Fibroblast of lung (primary cell): ENCODE results near the gene PRPSAP1. TPM values are rescaled to one million over a fixed set of nuclear protein-coding genes. Genes with fewer than 3 reads are reported as not detected.
A peak's percentile ranks its signal among the peaks of the same experiment; 100 is the strongest.
"Not testable (repeated sequence)": the region's sequence is repeated elsewhere in the genome, so short reads cannot be mapped to it uniquely, and the experiment has no call there.

ENCODE experiments used
- DNase-seq, 2 donors: peaks; one replicate each; pipeline versions ENCODE4 v3.0.0 to v3.0.0-alpha.2; 2010; ENCODE audit warnings: low read depth in 2 of 2
- H2AFZ ChIP-seq: 2 replicates; pipeline ENCODE4 v1.5.1; 2012; ENCODE audit warnings: low read length, control low read depth, inconsistent platforms
- H3K27ac ChIP-seq: 2 replicates; pipeline ENCODE4 v1.5.1; 2011; ENCODE audit warnings: low read length, control low read depth; ENCODE audit not compliant: insufficient read depth
- H3K27me3 ChIP-seq: 2 replicates; pipeline ENCODE4 v1.5.1; 2011; ENCODE audit warnings: mild to moderate bottlenecking, low read length; ENCODE audit not compliant: control insufficient read depth, insufficient read depth
- H3K36me3 ChIP-seq: 2 replicates; pipeline ENCODE4 v1.5.1; 2011; ENCODE audit warnings: low read length; ENCODE audit not compliant: control insufficient read depth, insufficient read depth
- H3K4me1 ChIP-seq: 2 replicates; pipeline ENCODE4 v1.5.1; 2011; ENCODE audit warnings: low read length; ENCODE audit not compliant: control insufficient read depth, insufficient read depth; ENCODE audit errors: extremely low read depth
- H3K4me2 ChIP-seq: 2 replicates; pipeline ENCODE4 v1.5.1; 2011; ENCODE audit warnings: low read length, control low read depth; ENCODE audit not compliant: insufficient read depth; ENCODE audit errors: extremely low read depth
- H3K4me3 ChIP-seq, 4 experiments: fragments of 200-600 bp in 1 of 4; sonication (generic) in 1 of 4; replicated peaks in 1 of 4; 2 replicates each; pipeline ENCODE4 v1.5.1; 2011 to 2016; ENCODE audit warnings: low read length in 4 of 4, low read depth in 3 of 4, mild to moderate bottlenecking in 3 of 4, control low read depth in 2 of 4, inconsistent platforms in 1 of 4, mixed read lengths in 1 of 4; ENCODE audit not compliant: insufficient read depth in 1 of 4; ENCODE audit errors: control extremely low read depth in 1 of 4
- H3K79me2 ChIP-seq: 2 replicates; pipeline ENCODE4 v1.5.1; 2012; ENCODE audit warnings: mild to moderate bottlenecking, low read length, inconsistent platforms; ENCODE audit not compliant: control insufficient read depth, insufficient read depth
- H3K9ac ChIP-seq: 2 replicates; pipeline ENCODE4 v1.5.1; 2011; ENCODE audit warnings: mild to moderate bottlenecking, low read length, control low read depth; ENCODE audit not compliant: insufficient read depth
- H3K9me3 ChIP-seq: 2 replicates; pipeline ENCODE4 v1.5.1; 2012; ENCODE audit warnings: low read depth, low read length; ENCODE audit not compliant: control insufficient read depth, insufficient read depth
- H4K20me1 ChIP-seq: 2 replicates; pipeline ENCODE4 v1.5.1; 2011; ENCODE audit warnings: low read length; ENCODE audit not compliant: control insufficient read depth, insufficient read depth; ENCODE audit errors: extremely low read depth
- EZH2 ChIP-seq: IDR thresholded peaks from 2 replicates; pipeline ENCODE4 v1.5.1; 2012; ENCODE audit warnings: low read length, control low read depth, mild to moderate bottlenecking; ENCODE audit errors: missing control alignments
- polyA plus RNA-seq, 2 donors: library from polyadenylated mRNA; depleted of rRNA in 1 of 2; stranded (reverse) in 1 of 2; unstranded in 1 of 2; fragments of >200 nt; gene quantifications; 2 replicates each; pipeline ENCODE4 v1.2.1, GENCODE V29; 2011 to 2012; ENCODE audit warnings: missing spikeins in 1 of 2
- total RNA-seq: library from RNA; depleted of rRNA; stranded (reverse); fragments of >200 nt; gene quantifications from 2 replicates; pipeline ENCODE4 v1.2.1, GENCODE V29; 2014
- TF ChIP-seq, protein P1 (sequence below), 2 donors: IDR thresholded peaks in 1 of 2; conservative IDR thresholded peaks in 1 of 2; 1 replicate in 1 of 2; 2 replicates in 1 of 2; pipeline ENCODE4 v1.5.1; 2011 to 2012; ENCODE audit warnings: low read length in 2 of 2, control low read depth in 1 of 2, inconsistent platforms in 1 of 2, low read depth in 1 of 2, mild to moderate bottlenecking in 1 of 2

Gene PRPSAP1
- total and polyA plus RNA-seq, 2 donors (not counting 1 experiment from before 2014, with no cell fraction given): 32.7 to 56.9 TPM

- no peaks in the 10 kb centered on the region for H3K9me3 ChIP-seq
- no peak for DNase-seq
- no peaks in the 10 kb centered on the region for H3K79me2 ChIP-seq
- H3K4me3 ChIP-seq: no peak overlapping the region
- no peak overlapping the region for H3K9ac ChIP-seq
- no peak overlapping the region for H3K27ac ChIP-seq
- H3K4me2 ChIP-seq: no peak overlapping the region
- no peak overlapping the region for H2AFZ ChIP-seq
- H3K27me3 ChIP-seq: no peaks in the 10 kb centered on the region
- TF ChIP-seq EZH2: no peak
- TF ChIP-seq, protein P1, sequence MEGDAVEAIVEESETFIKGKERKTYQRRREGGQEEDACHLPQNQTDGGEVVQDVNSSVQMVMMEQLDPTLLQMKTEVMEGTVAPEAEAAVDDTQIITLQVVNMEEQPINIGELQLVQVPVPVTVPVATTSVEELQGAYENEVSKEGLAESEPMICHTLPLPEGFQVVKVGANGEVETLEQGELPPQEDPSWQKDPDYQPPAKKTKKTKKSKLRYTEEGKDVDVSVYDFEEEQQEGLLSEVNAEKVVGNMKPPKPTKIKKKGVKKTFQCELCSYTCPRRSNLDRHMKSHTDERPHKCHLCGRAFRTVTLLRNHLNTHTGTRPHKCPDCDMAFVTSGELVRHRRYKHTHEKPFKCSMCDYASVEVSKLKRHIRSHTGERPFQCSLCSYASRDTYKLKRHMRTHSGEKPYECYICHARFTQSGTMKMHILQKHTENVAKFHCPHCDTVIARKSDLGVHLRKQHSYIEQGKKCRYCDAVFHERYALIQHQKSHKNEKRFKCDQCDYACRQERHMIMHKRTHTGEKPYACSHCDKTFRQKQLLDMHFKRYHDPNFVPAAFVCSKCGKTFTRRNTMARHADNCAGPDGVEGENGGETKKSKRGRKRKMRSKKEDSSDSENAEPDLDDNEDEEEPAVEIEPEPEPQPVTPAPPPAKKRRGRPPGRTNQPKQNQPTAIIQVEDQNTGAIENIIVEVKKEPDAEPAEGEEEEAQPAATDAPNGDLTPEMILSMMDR (conservative IDR thresholded peaks at IDR 0.05 in 1 of 2, IDR thresholded peaks at IDR 0.05 in 1 of 2; ENCODE audit: low read depth in 1 of 2, low read length in 2 of 2): peak in 1 of 2 donors; percentile 35
- no peaks in the 10 kb centered on the region for H4K20me1 ChIP-seq
- no peaks in the 10 kb centered on the region for H3K36me3 ChIP-seq
- peaks cover 13% of the 10 kb centered on the region for H3K4me1 ChIP-seq
These were observed 11.7 kb upstream of the PRPSAP1 start for GRCh38 chr17:76365256-76365903.

DNA sequence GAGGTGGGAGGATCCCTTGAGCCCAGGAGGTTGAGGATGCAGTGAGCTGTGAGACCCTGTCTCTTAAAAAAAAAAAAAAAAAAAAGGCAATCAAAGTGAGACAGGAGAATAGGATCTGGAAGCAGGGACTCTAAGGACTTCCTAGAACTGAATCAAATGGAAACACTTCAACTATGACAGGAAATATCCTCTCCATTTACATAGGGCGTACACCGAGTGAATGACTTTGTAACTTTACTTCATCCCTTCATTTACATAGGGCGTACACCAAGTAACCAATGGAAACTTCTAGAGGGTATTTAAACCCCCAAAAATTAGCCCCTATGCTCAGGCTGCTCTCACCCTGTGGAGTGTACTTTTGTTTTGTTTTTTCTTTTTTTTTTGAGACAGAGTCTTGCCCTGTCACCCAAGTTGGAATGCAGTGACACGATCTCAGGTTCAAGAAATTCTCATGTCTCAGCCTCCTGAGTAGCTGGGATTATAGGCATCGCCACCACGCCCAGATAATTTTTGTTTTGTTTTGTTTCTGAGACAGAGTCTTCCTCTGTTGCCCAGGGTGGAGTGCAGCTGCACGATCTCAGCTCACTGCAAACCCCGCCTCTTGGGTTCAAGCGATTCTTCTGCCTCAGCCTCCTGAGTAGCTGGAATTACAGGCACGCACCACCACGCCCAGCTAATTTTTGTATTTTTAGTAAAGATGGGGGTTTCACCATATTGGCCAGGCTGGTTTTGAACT is 9.6 kb upstream of the PRPSAP1 start:
- H3K4me3 ChIP-seq: no peak overlapping the region
- no peaks in the 10 kb centered on the region for H3K79me2 ChIP-seq
- TF ChIP-seq EZH2: no peak
- TF ChIP-seq, protein P1 (conservative IDR thresholded peaks at IDR 0.05 in 1 of 2, IDR thresholded peaks at IDR 0.05 in 1 of 2; ENCODE audit: low read depth in 1 of 2, low read length in 2 of 2): no peak
- no peaks in the 10 kb centered on the region for H3K27me3 ChIP-seq
- H2AFZ ChIP-seq: no peak overlapping the region
- H3K4me1 ChIP-seq: peaks cover under 1% of the 10 kb centered on the region
- no peak overlapping the region for H3K9ac ChIP-seq
- H3K4me2 ChIP-seq: no peak overlapping the region
- H3K9me3 ChIP-seq: no peaks in the 10 kb centered on the region
- H4K20me1 ChIP-seq: no peaks in the 10 kb centered on the region
- no peak overlapping the region for H3K27ac ChIP-seq
- H3K36me3 ChIP-seq: no peaks in the 10 kb centered on the region
- DNase-seq: no peak

- Histone ChIP-seq H3K79me2 (no peaks in the 10 kb centered on the region), H3K4me3 (no peak overlapping the region), H4K20me1 (no peaks in the 10 kb centered on the region), H3K9ac (no peak overlapping the region), H3K9me3 (no peaks in the 10 kb centered on the region), H3K27ac (no peak overlapping the region), H3K4me2 (no peak overlapping the region), H3K36me3 (no peaks in the 10 kb centered on the region), H2AFZ (no peak overlapping the region), H3K4me1 (no peaks in the 10 kb centered on the region), H3K27me3 (no peaks in the 10 kb centered on the region)
- no peak for TF ChIP-seq EZH2
- no peak for DNase-seq
These were observed 6.7 kb upstream of the PRPSAP1 start for GRCh38 chr17:76360461-76360860.

DNA sequence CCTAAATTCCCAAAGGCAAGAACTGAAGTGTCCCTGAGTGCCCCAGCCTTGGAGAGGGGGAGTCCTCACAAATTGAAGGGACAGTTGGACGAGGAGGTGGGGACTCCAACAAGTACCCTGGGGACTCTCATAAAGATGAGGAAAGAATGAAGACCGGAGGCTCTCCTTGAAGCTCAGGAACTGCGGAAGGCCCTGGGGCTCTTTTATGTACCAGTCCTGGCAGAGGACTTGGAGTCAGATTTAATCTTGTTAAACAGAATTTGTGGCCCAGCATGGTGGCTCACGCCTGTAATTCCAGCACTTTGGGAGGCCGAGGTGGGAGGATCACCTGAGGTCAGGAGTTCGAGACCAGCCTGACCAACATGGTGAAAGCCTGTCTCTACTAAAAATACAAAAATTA is 6.1 kb upstream of the PRPSAP1 start:
- H3K79me2 ChIP-seq, H3K9me3 ChIP-seq, H3K27ac ChIP-seq, H4K20me1 ChIP-seq, H2AFZ ChIP-seq, H3K36me3 ChIP-seq, H3K4me1 ChIP-seq, H3K9ac ChIP-seq, H3K4me3 ChIP-seq, DNase-seq, H3K4me2 ChIP-seq, H3K27me3 ChIP-seq: not testable (repeated sequence)
